ENCODE data around the gene DNA2. TPM values are rescaled to one million over a fixed set of nuclear protein-coding genes. Genes with fewer than 3 reads are reported as not detected.

Gene DNA2
- total and polyA plus RNA-seq, 2 of the 13 experiments (the other 11 are each of a cell fraction or from before 2014, with no cell fraction given) = 4.8 to 27.3 TPM

- TF ChIP-seq IKZF5 (CRISPR knock-in tag; IDR thresholded peaks at IDR 0.05) (no peak; the same call in 1 of the 2 replicates), ZNF792 (CRISPR knock-in tag; IDR thresholded peaks at IDR 0.05) (peak; percentile 6; the same call in 1 of the 2 replicates), PHF20 (CRISPR knock-in tag; IDR thresholded peaks at IDR 0.05) (peak; percentile 54; the same call in 1 of the 2 replicates), ZNF773 (CRISPR knock-in tag; IDR thresholded peaks at IDR 0.05; ENCODE audit: borderline replicate concordance) (peak; percentile 55; the same call in 1 of the 2 replicates), ZNF530 (CRISPR knock-in tag; IDR thresholded peaks at IDR 0.05; ENCODE audit: low read depth) (0 out of 2 replicates have a peak, but pooled peaks have one; percentile 29), ARNT2 (CRISPR knock-in tag; IDR thresholded peaks at IDR 0.05; ENCODE audit: low read depth) (peak; percentile 91), NCOA5 (CRISPR knock-in tag; IDR thresholded peaks at IDR 0.05) (no peak), ZFX (CRISPR knock-in tag; IDR thresholded peaks at IDR 0.05; ENCODE audit: low read depth) (peak; percentile 92), SOX13 (IDR thresholded peaks at IDR 0.05) (no peak), SOX13 (CRISPR knock-in tag; conservative IDR thresholded peaks at IDR 0.05 in 1 of 2, IDR thresholded peaks at IDR 0.05 in 1 of 2) (peak in 1 of 2 experiments; percentile 3; a peak in 1 of 4 replicates), NFKB2 (CRISPR knock-in tag; IDR thresholded peaks at IDR 0.05; ENCODE audit: borderline replicate concordance) (peak; percentile 21; the same call in 1 of the 2 replicates), ZBED4 (CRISPR knock-in tag; IDR thresholded peaks at IDR 0.05; ENCODE audit: borderline replicate concordance) (no peak; the same call in none of the 2 replicates), MAFF (IDR thresholded peaks at IDR 0.05; ENCODE audit: low read depth, low read length) (no peak), SIN3A (IDR thresholded peaks at IDR 0.05; ENCODE audit: borderline replicate concordance, low read depth, low read length) (no peak), SOX6 (IDR thresholded peaks at IDR 0.05) (no peak), SOX6 (CRISPR knock-in tag; IDR thresholded peaks at IDR 0.05) (0 out of 2 replicates have a peak, but pooled peaks have one; percentile 8), ZNF784 (CRISPR knock-in tag; IDR thresholded peaks at IDR 0.05; ENCODE audit: borderline replicate concordance) (peak; percentile 60; the same call in 1 of the 2 replicates), ZNF350 (CRISPR knock-in tag; IDR thresholded peaks at IDR 0.05; ENCODE audit: borderline replicate concordance, low read depth) (peak; percentile 74), U2AF1 (optimal IDR thresholded peaks at IDR 0.05; ENCODE audit: low read depth, low read length) (no peak), PRDM10 (CRISPR knock-in tag; IDR thresholded peaks at IDR 0.05; ENCODE audit: low read depth) (no peak)
These were observed 64.8 kb downstream of the DNA2 start, which contains the start of gene RUFY2 (continued) for GRCh38 chr10:68406815-68407548.

Data from HepG2 (cell line).